ENCODE data around the gene CTTNBP2NL. TPM values are rescaled to one million over a fixed set of nuclear protein-coding genes. Genes with fewer than 3 reads are reported as not detected.
"Not testable (repeated sequence)": the region's sequence is repeated elsewhere in the genome, so short reads cannot be mapped to it uniquely, and the experiment has no call there.

CTTNBP2NL gene
- polyA plus RNA-seq, 4 donors = 3.8 to 27.5 (median 6.6) TPM

DNA sequence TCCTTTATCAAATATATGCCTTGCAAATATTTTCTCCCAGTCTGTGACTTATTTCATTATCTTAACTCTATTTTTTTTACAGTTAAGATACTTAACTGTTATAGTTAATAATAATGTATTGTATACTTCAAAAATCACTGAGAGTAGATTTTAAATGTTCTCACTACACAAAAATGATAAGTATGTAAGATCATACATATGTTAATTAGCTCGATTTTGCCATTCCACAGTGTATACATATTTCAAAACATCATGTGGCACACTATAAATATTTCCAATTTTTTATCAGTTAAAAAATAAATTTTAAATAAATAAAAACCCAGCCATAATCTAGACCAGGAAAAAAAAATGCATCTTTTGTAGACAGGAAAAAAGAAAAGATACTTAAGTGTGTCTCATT, 27.2 kb downstream of the CTTNBP2NL start:
- Histone ChIP-seq H3K27me3 (ENCODE audit: control insufficient read depth in 3 of 3, insufficient read depth in 3 of 3, low read length in 3 of 3) (no peaks in the 10 kb centered on the region), H3K36me3 (ENCODE audit: control insufficient read depth in 3 of 3, insufficient read depth in 2 of 3, low read depth in 1 of 3, low read length in 3 of 3) (peaks cover 3 to 23% (median 3%) of the 10 kb centered on the region in 3 donors), H3K4me3 (ENCODE audit: low read depth in 1 of 3, low read length in 3 of 3) (no peak overlapping the region), H3K27ac (ENCODE audit: low read depth in 1 of 3, low read length in 2 of 3) (no peak overlapping the region), H3K9me3 (ENCODE audit: control insufficient read depth in 2 of 2, insufficient read depth in 1 of 2, low read depth in 1 of 2, low read length in 1 of 2) (no peaks in the 10 kb centered on the region), H3K4me1 (ENCODE audit: control insufficient read depth in 3 of 3, insufficient read depth in 2 of 3, low read depth in 1 of 3, low read length in 2 of 3) (no peaks in the 10 kb centered on the region)
- 70 to 83% (median 82%) methylated on average over 1 of the region's 1 CpG for WGBS, 3 donors
- DNase-seq (no peak), FAIRE-seq (no peak)

DNA sequence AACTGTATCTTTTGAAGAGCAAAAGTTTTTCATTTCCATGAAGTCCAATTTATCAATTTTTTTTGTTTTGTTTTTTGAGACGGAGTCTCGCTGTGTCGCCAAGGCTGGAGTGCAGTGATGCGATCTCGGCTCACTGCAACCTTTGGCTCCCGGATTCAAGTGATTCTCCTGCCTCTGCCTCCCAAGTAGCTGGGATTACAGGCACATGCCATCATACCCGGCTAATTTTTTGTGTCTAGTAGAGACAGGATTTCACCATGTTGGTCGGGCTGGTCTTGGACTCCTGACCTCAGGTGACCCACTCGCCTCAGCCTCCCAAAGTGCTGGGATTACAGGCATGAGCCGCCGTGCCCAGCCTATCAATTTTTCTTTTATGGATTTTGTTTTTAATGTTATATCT, 27.7 kb downstream of the CTTNBP2NL start:
- H3K36me3 ChIP-seq (ENCODE audit: control insufficient read depth in 3 of 3, insufficient read depth in 2 of 3, low read depth in 1 of 3, low read length in 3 of 3) = peaks cover 3 to 23% (median 3%) of the 10 kb centered on the region in 3 donors
- not testable (repeated sequence) for FAIRE-seq; H3K27me3 ChIP-seq (ENCODE audit: control insufficient read depth in 3 of 3, insufficient read depth in 3 of 3, low read length in 3 of 3); H3K9me3 ChIP-seq (ENCODE audit: control insufficient read depth in 2 of 2, insufficient read depth in 1 of 2, low read depth in 1 of 2, low read length in 1 of 2); DNase-seq; H3K4me1 ChIP-seq (ENCODE audit: control insufficient read depth in 3 of 3, insufficient read depth in 2 of 3, low read depth in 1 of 3, low read length in 2 of 3); H3K27ac ChIP-seq (ENCODE audit: low read depth in 1 of 3, low read length in 2 of 3); H3K4me3 ChIP-seq (ENCODE audit: low read depth in 1 of 3, low read length in 3 of 3)
- 88 to 90% (median 88%) methylated on average over 11 of the region's 11 CpGs for WGBS, 3 donors

DNA sequence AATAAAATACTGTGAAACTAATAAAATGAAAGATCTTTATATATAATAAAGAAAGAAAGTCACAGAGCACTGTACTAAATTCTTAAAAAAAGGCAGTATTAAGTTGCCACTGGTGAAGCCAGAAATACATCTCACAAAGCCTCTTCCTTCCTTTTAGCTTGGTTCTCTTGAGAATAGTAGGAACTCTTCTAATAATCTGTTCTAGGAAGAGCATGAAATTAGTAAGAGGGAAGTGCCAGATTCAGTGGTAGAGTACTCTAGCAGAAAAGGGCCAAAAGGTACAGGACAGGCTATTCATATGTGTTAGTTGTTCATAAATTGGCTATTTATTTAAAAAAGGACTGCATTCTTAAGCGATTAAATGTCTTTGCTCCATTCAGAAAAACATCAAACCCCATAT, 33.7 kb downstream of the CTTNBP2NL start:
- peaks cover 0 to 19% (median 3%) of the 10 kb centered on the region in 3 donors for H3K36me3 ChIP-seq (ENCODE audit: control insufficient read depth in 3 of 3, insufficient read depth in 2 of 3, low read depth in 1 of 3, low read length in 3 of 3)
- DNase-seq (no peak), FAIRE-seq (no peak)
- no peaks in the 10 kb centered on the region for H3K27me3 ChIP-seq (ENCODE audit: control insufficient read depth in 3 of 3, insufficient read depth in 3 of 3, low read length in 3 of 3)
- 83 to 100% (median 100%) methylated on average over 1 of the region's 1 CpG for WGBS, 3 donors
- no peak overlapping the region for H3K4me3 ChIP-seq (ENCODE audit: low read depth in 1 of 3, low read length in 3 of 3)
- H3K27ac ChIP-seq (ENCODE audit: low read depth in 1 of 3, low read length in 2 of 3) = no peak overlapping the region
- H3K4me1 ChIP-seq (ENCODE audit: control insufficient read depth in 3 of 3, insufficient read depth in 2 of 3, low read depth in 1 of 3, low read length in 2 of 3) = no peaks in the 10 kb centered on the region
- H3K9me3 ChIP-seq (ENCODE audit: control insufficient read depth in 2 of 2, insufficient read depth in 1 of 2, low read depth in 1 of 2, low read length in 1 of 2) = no peaks in the 10 kb centered on the region

DNA sequence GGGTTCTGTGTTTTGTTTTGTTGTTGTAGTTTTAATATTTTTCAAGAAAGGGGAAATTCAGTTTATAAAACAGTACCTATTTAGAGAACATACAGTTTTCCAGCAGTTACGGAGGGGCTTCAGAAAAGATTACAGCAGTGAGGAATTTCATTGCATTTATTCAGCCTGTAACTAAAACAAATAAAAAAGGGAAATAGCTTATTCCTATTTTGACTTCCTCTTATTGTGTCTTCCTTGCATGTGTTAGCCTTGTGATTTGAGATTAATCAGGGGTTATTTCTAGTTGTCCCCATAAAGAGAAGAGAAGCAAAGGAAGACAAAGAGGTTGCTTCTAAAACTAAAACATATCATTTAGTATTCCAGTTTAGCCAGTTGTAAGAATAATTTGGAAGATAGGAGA, 35.0 kb downstream of the CTTNBP2NL start:
- WGBS, 3 donors = 56 to 86% (median 74%) methylated on average over 1 of the region's 1 CpG
- Histone ChIP-seq H3K36me3 (ENCODE audit: control insufficient read depth in 3 of 3, insufficient read depth in 2 of 3, low read depth in 1 of 3, low read length in 3 of 3) (peaks cover 0 to 13% (median 0%) of the 10 kb centered on the region in 3 donors), H3K4me1 (ENCODE audit: control insufficient read depth in 3 of 3, insufficient read depth in 2 of 3, low read depth in 1 of 3, low read length in 2 of 3) (no peaks in the 10 kb centered on the region), H3K4me3 (ENCODE audit: low read depth in 1 of 3, low read length in 3 of 3) (no peak overlapping the region), H3K9me3 (ENCODE audit: control insufficient read depth in 2 of 2, insufficient read depth in 1 of 2, low read depth in 1 of 2, low read length in 1 of 2) (no peaks in the 10 kb centered on the region), H3K27ac (ENCODE audit: low read depth in 1 of 3, low read length in 2 of 3) (no peak overlapping the region), H3K27me3 (ENCODE audit: control insufficient read depth in 3 of 3, insufficient read depth in 3 of 3, low read length in 3 of 3) (no peaks in the 10 kb centered on the region)
- DNase-seq = no peak
- FAIRE-seq = no peak

DNA sequence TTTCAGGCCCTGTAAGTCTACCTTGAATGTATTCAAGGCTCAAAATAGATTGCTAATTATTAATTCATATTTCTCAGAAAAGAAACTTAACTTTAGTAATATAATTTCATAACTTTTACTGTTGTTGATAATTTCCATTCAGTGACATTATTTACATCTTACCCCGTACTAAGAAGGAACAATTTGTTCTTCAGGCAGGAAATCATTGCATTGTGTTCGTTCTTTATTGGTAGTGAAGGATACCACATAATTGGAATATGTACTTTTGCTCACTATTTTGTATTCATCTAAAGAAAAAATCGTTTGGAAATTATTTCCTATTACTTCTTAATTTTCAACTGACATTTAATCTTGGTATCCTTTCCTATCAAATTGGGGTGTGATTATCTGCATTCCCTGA, 39.4 kb downstream of the CTTNBP2NL start:
- H3K4me3 ChIP-seq (ENCODE audit: low read depth in 1 of 3, low read length in 3 of 3) = no peak overlapping the region
- H3K36me3 ChIP-seq (ENCODE audit: control insufficient read depth in 3 of 3, insufficient read depth in 2 of 3, low read depth in 1 of 3, low read length in 3 of 3) = peaks cover 0 to 11% (median 0%) of the 10 kb centered on the region in 3 donors
- FAIRE-seq = no peak
- no peak for DNase-seq
- no peak overlapping the region for H3K27ac ChIP-seq (ENCODE audit: low read depth in 1 of 3, low read length in 2 of 3)
- H3K9me3 ChIP-seq (ENCODE audit: control insufficient read depth in 2 of 2, insufficient read depth in 1 of 2, low read depth in 1 of 2, low read length in 1 of 2) = peaks cover 0 to 2% of the 10 kb centered on the region in 2 donors
- 66 to 75% (median 68%) methylated on average over 3 of the region's 3 CpGs for WGBS, 3 donors
- no peaks in the 10 kb centered on the region for H3K27me3 ChIP-seq (ENCODE audit: control insufficient read depth in 3 of 3, insufficient read depth in 3 of 3, low read length in 3 of 3)
- H3K4me1 ChIP-seq (ENCODE audit: control insufficient read depth in 3 of 3, insufficient read depth in 2 of 3, low read depth in 1 of 3, low read length in 2 of 3) = no peaks in the 10 kb centered on the region

DNA sequence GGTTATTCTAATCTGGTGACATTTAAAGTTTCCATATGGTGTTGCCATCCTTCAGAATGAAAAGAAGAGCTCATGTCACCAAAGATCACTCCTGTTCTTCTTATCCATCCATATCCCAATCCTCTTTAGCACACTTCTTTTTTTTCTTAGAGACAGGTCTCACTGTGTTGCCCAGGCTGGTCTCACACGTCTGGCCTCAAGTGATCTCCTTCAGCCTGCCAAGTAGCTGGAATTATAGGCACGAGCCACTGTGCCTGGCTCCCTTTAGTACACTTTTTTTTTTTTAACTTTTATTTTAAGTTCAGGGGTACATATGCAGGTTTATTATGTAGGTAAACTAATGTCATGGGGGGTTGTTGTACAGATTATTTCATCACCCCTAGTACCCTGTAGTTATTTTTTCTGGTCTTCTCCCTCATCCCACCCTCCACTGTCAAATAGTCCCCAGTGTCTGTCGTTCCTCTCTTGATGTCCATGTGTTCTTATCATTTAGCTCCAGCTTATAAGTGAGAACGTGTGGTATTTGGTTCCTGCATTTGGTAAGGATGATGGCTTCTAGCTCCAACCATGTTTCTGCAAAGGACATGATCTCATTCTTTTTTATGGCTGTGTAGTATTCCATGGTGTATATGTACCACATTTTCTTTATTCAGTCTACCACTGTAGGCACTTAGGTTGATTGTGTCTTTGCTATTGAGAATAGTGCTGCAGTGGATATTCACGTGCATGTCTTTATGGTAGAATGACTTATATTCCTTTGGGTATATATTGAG, 40.6 kb downstream of the CTTNBP2NL start:
- H3K9me3 ChIP-seq (ENCODE audit: control insufficient read depth in 2 of 2, insufficient read depth in 1 of 2, low read depth in 1 of 2, low read length in 1 of 2) = peaks cover 0 to 2% of the 10 kb centered on the region in 2 donors
- H3K4me3 ChIP-seq (ENCODE audit: low read depth in 1 of 3, low read length in 3 of 3) = no peak overlapping the region
- DNase-seq = no peak
- 82 to 95% (median 89%) methylated on average over 5 of the region's 5 CpGs for WGBS, 3 donors
- FAIRE-seq = no peak
- H3K36me3 ChIP-seq (ENCODE audit: control insufficient read depth in 3 of 3, insufficient read depth in 2 of 3, low read depth in 1 of 3, low read length in 3 of 3) = peaks cover 0 to 9% (median 1%) of the 10 kb centered on the region in 3 donors
- no peak overlapping the region for H3K27ac ChIP-seq (ENCODE audit: low read depth in 1 of 3, low read length in 2 of 3)
- H3K4me1 ChIP-seq (ENCODE audit: control insufficient read depth in 3 of 3, insufficient read depth in 2 of 3, low read depth in 1 of 3, low read length in 2 of 3) = no peaks in the 10 kb centered on the region
- no peaks in the 10 kb centered on the region for H3K27me3 ChIP-seq (ENCODE audit: control insufficient read depth in 3 of 3, insufficient read depth in 3 of 3, low read length in 3 of 3)

DNA sequence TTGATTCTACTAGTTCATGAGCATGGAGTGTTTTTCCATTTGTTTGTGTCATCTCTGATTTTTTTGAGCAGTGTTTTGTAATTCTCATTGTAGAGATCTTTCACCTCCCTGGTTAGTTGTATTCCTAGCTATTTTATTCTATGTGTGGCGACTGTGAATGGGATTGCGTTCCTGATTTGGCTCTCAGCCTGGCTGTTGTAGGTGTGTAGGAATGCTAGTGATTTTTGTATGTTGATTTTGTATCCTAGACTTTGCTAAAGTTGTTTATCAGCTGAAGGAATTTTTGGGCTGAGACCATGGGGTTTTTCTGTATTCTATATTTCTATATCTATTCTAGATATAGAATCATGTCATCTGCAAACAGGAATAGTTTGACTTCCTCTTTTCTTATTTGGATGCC, 42.1 kb downstream of the CTTNBP2NL start:
- not testable (repeated sequence) for FAIRE-seq; H3K4me3 ChIP-seq (ENCODE audit: low read depth in 1 of 3, low read length in 3 of 3); DNase-seq; H3K4me1 ChIP-seq (ENCODE audit: control insufficient read depth in 3 of 3, insufficient read depth in 2 of 3, low read depth in 1 of 3, low read length in 2 of 3); H3K27me3 ChIP-seq (ENCODE audit: control insufficient read depth in 3 of 3, insufficient read depth in 3 of 3, low read length in 3 of 3); H3K27ac ChIP-seq (ENCODE audit: low read depth in 1 of 3, low read length in 2 of 3); H3K9me3 ChIP-seq (ENCODE audit: control insufficient read depth in 2 of 2, insufficient read depth in 1 of 2, low read depth in 1 of 2, low read length in 1 of 2)
- 80 to 89% (median 80%) methylated on average over 2 of the region's 2 CpGs for WGBS, 3 donors
- peaks cover 0 to 12% (median 1%) of the 10 kb centered on the region in 3 donors for H3K36me3 ChIP-seq (ENCODE audit: control insufficient read depth in 3 of 3, insufficient read depth in 2 of 3, low read depth in 1 of 3, low read length in 3 of 3)

DNA sequence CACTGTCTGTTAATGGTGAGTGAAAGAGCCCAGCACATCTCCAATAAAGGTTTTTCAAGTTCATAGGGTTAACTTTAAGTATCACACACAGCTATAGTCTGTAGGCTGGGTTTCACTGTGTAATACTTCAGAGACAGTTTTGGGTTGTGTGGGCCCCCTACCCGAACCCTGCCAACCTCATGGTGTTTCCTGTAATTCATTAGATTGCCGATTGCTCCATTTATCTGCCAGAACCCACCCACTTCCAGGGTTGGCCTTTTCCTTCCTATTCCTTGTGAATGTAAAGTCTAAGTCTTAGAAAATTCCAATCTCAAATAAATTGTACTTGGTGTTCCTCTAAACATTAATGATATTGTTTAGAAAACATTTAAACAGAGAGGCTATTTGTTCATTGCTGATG, 43.6 kb downstream of the CTTNBP2NL start:
- Histone ChIP-seq H3K4me1 (ENCODE audit: control insufficient read depth in 3 of 3, insufficient read depth in 2 of 3, low read depth in 1 of 3, low read length in 2 of 3) (no peaks in the 10 kb centered on the region), H3K27me3 (ENCODE audit: control insufficient read depth in 3 of 3, insufficient read depth in 3 of 3, low read length in 3 of 3) (no peaks in the 10 kb centered on the region), H3K36me3 (ENCODE audit: control insufficient read depth in 3 of 3, insufficient read depth in 2 of 3, low read depth in 1 of 3, low read length in 3 of 3) (peaks cover 0 to 7% (median 1%) of the 10 kb centered on the region in 3 donors), H3K4me3 (ENCODE audit: low read depth in 1 of 3, low read length in 3 of 3) (no peak overlapping the region), H3K9me3 (ENCODE audit: control insufficient read depth in 2 of 2, insufficient read depth in 1 of 2, low read depth in 1 of 2, low read length in 1 of 2) (peaks cover 0 to 2% of the 10 kb centered on the region in 2 donors), H3K27ac (ENCODE audit: low read depth in 1 of 3, low read length in 2 of 3) (peak overlapping the region in 1 of 3 donors; percentile 28)
- FAIRE-seq (no peak), DNase-seq (no peak)
- 39 to 91% (median 72%) methylated on average over 2 of the region's 2 CpGs for WGBS, 3 donors

All from small intestine (tissue), 7 donors.